Kidney glomerular epithelial cell (primary cell): ENCODE measurements around the gene ZBTB21.
A peak's percentile ranks its signal among the peaks of the same experiment; 100 is the strongest.
"Not testable (repeated sequence)": the region's sequence is repeated elsewhere in the genome, so short reads cannot be mapped to it uniquely, and the experiment has no call there.

Experiments used
- DNase-seq: peaks from one replicate; lab custom pipeline; 2025; lab: John Stamatoyannopoulos, UW

Gene ZBTB21

DNA sequence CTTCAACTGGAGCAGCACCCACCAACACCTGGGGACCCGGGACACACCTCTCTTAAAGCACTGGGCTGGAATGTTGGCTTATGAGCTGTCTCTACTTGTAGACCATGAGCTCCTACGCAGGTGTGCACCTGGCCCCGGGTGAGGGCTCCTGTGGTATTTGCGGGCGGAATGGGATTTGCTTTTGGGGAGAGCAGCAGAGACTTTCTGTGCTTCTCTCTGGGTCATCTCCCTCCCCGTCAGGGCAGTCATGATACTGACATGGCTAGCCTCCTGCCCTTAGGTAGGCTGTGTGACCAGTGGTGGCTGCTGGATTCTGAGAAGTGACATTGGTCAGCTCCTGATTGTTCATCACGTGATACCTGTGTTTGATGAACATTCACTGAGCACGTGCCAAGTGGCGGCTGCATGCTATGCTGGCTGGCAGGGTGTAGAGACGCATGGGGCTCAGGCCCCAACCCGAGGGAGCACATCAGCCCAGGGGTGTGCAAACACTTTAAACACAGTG lies 9.0 kb upstream of the ZBTB21 start:
- DNase-seq, result no peak

DNA sequence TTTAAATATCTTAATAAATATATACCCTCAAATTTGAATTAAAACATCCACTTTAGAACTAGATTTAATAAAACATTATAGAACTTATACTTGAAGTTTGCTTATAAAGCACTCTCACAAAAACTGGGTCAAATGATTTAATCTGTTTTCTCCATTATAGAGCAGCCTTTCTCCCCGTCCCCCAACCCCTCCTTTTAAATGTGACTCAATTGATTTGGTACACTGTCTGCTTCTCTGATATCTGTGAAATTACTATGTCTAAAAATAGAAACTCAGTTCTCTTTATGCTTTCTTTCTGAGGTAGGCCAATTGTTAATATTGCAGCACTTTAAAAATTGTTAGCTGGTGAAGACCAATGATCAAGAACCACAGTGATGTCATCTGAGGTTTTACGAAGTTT lies 6.9 kb upstream of the ZBTB21 start:
- DNase-seq, result no peak

DNA sequence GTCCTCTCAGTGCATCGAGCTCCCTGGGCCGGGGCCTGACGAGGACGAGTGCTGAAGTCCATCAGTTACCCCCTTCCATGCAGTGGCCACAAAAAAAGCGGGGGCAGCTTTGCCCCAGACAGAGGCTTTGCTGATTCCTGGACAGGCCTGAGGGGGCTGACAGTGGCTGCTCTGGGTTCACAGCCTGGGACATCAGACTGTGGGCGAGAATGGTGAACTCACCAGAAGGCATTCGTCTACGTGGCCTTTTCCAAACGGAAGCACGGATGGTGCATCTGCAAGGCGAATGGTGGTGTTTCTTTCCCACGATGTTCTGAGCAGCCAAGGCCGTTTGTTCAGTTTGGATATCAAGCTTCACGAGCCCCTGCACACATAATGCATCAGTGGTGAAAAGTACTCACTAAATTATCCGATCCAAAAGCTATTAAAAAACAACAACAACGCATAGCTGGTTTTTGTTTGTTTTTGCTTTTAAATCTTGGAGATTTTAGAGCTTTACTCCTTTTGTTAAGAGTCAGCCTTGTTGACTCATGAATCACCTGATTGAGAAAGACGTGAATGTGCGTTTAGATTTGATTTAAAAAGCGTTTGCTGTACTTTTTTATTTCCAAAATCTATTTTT lies 6.3 kb upstream of the ZBTB21 start:
- no peak for DNase-seq

DNA sequence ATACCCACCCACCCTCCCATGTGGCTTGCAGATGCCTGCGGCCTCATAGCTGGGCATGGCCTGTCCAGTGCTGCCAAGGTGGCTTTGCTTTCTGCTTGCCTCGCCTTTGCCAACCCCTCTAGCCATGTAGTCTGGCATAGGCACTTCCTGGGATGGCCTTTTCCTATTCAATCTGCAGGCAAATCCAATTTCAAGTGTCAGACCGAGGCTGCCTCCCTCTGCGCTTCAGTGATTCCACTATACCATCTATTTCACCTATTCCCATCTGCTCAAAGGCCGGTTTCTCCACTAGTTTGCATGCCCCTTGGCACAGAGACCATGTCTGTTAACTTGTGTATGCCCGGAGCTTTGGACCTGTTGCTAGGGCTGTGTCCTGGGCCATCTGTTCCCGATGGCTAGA lies 3.8 kb upstream of the ZBTB21 start:
- DNase-seq, result no peak

DNA sequence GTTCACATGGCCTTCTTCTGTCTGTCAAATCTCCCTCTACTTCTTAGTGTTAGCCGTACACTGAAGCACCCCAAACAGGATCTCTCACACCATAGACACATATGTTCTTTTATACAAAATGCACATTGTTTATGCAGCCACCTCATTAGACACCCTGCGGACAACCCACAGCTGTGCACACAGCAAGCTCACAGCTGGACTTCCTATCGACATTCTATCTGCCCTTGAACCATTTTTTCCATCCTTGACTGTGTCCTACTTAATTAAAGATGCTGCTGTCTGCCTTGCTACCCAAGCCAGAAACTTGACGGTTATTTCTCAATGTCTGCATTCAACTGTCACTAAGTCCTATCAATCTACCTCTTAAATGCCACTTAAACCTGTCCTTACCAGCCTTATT lies 3.2 kb upstream of the ZBTB21 start:
- DNase-seq, result no peak

DNA sequence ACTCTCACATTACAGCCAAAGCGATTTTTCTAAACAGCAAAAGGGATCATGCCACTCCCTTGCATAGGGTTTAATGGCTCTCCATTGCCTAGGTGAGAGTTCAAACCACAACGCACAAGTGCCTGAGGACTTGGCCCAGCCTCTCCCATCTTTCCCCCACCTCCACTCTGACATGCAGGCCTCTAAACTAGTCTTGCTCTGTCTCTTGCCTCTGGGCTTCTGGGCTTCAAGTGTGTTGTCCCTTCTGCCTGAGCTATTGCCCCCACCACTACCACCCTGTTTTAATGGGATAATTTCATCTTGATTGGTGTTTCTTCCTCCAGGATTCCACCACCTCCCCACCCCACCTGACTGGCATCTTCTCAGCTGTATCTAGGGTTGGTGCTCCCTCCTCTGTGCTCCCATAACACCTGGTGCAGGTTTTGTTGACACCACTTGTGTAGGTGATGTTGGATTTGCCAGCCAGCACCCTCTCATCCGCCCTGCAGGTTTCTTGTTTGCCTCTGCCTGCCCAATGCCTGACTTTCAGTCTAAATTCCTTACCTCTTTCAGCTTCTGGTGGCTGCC lies 2.7 kb upstream of the ZBTB21 start:
- DNase-seq, result no peak

DNA sequence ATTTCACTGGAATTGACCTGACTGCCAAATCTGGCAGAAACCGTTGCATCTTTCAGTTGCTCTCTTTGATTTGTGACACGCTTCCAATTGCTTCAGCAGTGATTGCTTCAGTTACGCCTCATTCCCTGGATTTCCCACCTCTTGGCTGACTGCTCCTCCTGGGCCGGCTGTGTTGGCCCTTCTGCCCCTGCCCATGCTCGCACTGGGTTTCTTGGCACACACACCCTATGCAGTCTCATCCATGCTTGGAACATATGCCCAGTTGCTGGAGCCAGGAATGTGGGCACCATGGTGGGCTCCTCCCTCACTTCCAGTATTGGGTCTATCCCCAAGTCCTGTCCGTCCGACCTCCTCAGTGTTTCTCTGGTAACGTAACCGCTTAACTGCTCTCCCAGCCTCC lies 2.2 kb upstream of the ZBTB21 start:
- DNase-seq, result no peak

DNA sequence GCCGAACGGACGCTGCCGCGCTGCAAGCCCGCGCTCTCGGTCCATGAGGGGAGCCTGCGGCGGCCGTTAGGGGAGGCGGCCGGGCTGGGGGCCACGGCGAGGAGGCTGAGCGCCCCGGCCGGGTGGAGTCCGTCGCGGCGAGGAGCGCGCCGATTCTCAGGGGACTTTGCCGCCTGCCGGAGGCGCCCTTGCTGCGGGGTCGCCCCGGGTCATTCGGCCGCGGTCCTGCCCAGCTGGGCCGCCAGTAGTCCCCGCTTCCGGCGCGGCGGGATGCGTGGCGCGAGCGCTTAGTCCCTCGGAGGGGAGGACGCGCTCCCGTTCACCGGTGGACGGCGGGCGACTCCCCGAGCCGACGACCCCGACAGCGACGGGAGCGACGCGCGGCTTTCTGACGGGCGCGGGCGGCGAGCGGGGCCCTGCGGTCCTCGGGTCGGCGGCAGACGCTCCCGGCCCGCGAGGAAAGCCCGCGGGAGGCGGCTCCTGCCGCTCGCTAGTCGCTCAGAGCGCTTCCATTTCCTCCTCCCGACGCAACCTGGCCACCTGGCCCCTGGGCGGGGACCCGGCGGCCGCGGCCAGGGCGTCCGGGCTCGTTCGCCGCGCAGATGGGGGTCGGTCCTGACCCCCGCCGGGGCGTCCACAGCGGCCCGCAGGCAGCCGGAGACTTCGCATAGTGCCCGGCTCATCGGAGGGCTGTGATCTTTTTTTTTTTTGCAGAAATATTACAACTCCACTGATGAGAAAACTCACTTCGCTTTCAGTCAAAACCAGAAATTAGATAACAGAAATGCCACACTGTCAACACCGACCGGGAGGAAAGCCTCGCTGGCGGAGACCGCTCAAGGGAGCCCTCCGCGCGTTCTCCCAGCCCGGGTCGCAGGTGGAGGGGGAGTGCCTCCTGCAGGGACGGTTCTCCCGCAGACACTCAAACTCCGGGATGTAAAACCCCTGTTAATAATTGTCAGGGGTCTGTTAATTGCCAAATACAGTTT lies 641 bp upstream of the ZBTB21 start:
- peak; percentile 26 for DNase-seq

DNA sequence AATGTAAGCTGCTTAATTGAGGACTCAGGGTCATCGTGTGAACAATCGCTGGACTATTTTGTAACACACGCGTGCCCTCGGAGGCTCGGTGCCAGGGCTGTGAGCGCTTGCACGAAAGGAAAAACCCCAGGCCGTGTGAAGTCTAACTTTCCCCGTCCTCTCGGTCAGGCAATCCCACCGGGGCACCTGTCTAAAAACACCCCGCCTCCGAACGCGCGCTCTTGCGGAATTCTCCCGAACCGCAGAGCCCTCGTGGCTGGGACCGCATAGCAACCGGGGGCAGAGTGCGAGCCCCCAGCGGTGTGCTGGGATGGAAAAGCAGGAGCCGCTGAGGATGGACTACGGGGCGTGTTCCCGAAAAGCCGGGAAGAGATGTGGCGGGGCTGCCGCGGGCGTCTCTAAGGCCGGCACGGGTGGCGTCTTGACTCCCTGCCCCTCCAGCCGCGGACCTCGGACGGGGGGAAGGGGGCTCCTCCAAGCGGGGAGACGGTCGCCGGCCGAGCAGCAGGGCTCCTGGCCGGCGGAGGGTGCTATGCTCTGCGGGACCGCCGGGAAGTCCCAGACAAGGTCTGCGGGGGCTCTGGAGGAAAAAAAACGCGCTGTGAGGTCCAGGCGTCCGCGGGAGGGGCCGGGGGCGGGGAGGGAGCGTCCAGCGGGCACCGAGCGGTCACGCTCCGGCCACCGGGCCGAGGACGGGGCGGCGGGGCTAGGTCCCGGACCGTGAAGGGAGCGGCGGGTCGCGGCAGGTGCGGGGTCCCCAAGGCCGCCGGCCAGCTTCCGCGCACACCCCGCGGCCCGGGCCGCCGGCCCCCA lies 936 bp downstream of the ZBTB21 start:
- peak; percentile 50 for DNase-seq

DNA sequence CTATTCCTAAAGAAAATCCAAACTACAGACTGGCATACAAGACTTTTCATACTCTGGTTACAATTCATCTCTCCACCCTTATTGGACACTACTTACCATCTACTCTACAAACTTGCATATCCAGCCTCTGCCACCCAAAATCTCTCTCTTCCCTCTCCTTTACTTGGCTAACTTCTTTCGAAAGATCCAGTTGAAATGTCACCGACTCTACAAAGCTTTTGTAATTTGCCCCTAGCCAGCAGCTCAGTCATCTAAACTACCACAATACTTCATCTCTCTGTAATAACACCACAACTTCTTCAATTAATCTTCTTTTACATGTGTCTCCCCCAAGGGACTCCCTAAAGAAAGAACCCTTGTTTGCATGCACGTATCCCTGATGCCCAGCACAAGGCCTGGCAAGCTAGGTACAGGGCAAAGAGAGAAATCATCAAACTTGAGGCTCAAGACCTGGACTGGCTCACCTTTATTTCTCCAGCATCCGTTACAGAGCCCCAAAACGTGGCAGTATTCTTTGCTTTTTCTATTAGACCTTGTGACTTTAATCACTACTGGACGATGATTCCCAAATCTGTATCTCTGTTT lies 2.7 kb downstream of the ZBTB21 start:
- no peak for DNase-seq

DNA sequence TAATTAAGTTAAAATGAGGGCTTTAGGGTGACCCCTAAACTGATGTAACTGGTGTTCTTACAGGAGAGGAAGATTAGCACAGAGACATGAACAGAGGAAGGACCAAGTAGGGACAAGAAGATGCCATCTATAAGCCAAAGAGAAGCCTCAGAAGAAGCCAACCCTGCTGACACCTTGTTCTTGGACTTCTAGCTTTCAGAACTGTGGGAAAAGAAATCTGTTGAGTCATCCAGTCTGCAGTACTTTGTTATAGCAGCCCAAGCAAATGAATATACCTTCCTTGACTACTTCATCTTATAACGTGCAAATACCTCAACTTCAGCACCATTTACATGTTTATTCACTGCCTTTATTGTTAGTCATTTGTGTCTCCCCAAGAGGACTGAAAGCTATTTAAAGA lies 3.4 kb downstream of the ZBTB21 start:
- DNase-seq, result no peak

DNA sequence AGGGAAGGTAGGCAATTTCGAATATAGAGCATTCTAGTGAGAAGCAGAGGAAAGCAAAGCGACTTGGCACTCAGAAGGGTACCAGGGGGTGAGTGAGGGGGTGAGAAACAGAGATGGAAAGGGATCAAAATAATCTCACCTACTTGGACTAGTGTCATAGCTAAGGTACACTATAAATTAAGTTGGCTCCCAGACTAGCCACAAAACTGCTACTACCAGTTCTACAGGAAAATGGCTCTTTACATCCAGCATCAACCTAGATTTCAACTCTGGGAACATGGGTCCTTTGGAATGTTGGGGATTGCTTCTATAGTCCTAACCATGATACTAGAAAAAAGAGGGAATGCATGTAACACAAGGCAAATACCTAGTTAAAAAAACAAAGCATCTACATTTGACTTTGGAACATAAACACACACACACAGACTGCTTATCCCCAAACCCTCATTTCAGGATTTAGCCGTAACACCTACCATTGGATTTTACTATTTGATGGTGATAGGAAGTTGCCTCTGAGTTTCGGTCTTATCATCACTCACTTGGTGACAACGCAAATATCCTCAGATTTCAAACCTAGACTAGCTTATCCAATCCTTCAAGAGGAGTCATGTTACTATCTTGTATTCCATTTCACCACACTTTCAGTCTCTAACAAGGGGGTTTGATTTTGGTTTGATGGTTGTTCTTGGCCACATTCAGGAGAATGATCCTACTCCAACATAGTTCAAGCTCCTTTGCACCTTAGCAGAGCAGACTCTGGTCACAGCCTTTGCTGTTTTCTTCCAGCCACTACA lies 5.6 kb downstream of the ZBTB21 start:
- no peak for DNase-seq

DNA sequence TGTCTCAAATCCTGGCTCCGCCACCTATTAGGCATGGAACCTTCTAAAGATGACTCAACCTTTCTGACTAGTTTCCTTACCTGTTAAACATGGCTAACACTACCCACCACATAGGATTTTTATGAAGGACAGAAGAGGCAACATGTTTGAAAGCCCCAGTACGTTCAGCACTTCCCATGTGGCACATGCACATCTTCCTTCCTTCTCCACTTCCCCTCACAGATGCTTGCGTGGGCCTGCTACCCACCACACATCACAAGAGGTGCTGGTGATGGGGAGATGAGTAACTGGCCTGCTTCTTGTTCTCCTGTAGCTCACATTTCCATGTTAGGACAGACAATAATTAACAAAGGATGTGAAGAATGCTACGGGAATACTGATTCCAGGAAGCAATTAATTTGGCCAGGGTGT lies 7.1 kb downstream of the ZBTB21 start:
- peak; percentile 2 for DNase-seq

DNA sequence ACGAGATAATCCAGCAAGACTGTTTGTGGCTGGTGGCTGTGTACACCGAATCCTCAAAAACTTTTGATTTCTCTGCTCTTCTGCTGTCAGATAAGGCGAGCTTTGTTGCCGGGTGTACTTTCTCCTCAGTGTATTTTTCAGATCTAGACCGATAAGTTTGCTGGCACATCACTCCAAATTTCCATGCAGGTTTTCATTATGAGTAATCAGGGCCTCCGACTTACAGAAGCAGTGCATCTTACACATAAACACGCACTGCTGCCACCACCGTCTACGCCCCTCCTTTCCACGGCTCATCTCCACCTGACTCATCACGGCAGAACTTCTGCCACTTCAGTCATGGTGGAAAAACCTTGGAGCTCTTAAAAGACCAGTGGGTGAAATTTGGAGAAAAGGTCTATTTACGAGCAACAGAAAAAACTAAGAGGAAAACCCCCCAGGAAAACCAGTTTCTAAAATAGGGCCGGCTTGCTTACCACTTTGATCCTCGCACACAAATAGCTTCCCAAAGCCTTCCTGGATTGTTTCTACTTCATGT lies 7.7 kb downstream of the ZBTB21 start:
- peak; percentile 29 for DNase-seq

DNA sequence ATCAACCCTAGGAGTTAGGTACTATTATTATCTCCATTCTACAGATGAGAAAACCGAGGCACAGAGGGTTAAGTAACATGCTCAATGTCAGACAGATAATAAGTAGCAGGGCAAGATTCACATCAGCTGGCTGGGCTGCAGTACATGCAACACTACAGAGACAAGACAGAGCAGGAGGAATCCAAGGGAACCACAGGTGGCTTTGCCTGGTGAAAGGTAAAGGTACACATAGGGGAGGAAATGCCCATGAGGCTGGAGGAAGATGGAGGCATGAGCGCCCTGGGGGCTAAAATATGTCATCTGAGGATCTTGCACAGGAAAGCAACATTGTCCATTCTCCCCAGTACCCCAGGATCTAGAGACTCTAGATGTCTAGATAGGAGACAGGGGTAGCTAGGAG lies 8.4 kb downstream of the ZBTB21 start:
- DNase-seq, result no peak

DNA sequence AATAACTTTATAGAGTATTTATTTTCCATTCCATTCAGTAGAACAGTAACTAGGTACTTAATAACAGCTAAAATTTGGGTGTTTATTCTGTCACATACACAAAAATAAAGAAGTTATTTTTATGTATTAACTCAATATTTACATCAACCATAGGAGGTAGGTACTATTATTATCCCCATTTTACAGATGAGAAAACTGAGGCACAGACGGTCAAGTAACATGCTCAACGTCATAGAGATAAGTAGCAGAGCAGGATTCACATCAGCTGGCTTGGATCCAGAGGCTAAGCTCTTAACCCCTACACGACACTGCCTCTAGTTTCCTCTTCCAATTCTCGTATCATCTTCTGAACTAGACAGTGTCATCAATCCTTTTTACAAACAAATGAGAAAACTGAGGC lies 9.3 kb downstream of the ZBTB21 start:
- no peak for DNase-seq

DNA sequence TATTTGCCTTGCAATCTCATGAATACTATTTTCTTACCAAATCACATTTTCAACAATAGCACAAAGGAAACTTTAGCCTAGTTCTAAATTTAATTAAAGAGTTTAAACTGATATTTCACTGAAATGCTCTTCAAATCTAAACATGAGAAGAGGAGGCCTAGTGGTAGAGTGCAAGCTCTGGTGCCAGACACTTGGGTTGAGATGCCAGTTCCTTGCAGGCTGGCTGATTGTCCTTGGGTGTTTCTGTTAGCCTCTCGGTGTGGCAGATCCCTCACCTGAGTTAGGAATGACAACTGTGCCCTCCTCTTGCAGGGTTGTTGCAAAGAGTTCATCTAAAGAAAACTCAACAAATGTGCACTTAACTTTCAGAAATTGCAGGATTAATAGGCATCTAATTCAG lies 12.5 kb downstream of the ZBTB21 start:
- no peak for DNase-seq

DNA sequence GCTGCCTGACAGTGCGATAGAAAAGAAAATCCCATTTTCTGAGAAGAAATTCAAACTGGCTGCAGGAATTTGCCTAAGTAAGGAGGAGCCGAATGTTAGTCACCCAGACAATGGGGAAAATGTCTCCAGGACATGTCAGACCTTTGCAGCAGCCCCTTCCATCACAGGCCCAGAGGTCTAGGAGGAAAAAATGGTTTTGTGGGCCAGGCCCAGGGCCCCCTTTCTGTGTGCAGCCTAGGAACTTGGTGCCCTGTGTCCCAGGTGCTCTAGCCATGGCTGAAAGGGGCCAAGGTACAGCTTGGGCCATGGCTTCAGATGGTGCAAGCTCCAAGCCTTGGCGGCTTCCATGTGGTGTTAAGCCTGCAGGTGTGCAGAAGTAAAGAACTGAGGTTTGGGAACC lies 14.6 kb downstream of the ZBTB21 start:
- DNase-seq, result no peak

DNA sequence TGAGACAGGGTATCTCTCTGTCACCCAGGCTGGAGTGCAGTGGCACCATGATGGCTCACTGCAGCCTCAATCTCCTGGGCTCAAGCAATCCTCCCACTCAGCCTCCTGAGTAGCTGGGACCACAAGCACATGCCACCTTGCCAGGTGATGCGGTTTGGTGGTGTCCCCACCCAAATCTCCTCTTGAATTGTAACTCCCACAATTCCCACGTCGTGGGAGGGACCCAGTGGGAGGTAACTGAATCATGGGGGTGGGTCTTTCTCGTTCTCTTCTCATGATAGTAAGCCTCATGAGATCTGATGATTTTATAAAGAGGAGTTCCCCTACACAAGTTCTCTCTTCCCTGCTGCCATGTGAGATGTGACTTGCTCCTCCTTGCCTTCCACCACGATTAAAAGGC lies 15.5 kb downstream of the ZBTB21 start:
- not testable (repeated sequence) for DNase-seq

DNA sequence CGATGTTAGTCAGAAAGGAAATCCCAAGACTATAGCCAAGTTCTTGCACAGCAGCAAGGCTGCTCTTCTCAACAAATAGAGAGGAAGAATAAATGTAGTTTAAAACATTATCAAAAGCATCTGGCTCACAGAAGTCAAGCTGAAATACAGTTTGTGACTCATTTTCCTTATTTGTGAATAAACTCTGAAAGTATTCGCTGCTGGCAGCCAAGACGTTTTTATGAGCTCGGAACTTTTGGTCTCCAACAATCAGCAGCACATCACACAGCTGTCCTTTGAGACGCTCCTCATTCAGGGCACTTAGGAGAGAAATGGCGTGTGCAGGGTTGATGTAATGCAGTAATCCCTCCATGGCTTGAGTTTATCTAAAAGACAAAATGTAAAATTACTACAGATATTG lies 16.4 kb downstream of the ZBTB21 start:
- DNase-seq, result no peak

DNA sequence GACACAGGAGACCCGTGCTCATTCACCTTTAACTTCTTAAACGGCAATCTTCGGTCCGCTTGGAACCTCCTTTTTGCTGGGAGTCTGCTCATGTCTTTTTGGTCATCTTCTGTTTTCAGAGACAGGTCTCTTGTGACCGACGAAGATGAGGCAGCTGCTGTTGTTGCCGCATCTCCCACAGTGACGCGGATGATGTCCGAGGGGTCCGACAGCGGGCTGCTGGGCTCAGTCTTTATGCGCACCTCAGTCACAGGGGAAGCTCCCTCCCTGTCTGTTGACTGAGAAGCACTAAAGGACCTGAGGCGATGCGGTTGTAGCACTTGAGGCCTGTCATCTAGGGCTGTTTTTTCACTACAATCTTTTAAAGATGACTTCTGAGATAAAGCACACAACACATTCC lies 17.6 kb downstream of the ZBTB21 start:
- no peak for DNase-seq
